Neutrophil (primary cell): ENCODE measurements around the gene NUDT4.
"Not testable (repeated sequence)": the region's sequence is repeated elsewhere in the genome, so short reads cannot be mapped to it uniquely, and the experiment has no call there.

ENCODE experiments used
- H3K27ac ChIP-seq: fragments of 200-600 bp; sonication (generic); 2 replicates; pipeline ENCODE4 v1.5.1; 2016; ENCODE audit warnings: mild to moderate bottlenecking, moderate library complexity
- H3K27me3 ChIP-seq: fragments of 200-600 bp; sonication (generic); 2 replicates; pipeline ENCODE4 v1.6.0; 2016; ENCODE audit warnings: mild to moderate bottlenecking
- H3K36me3 ChIP-seq: fragments of 200-600 bp; sonication (generic); 2 replicates; pipeline ENCODE4 v1.5.1; 2017
- H3K4me1 ChIP-seq, 2 experiments: fragments of 200-600 bp in 1 of 2; sonication (generic) in 1 of 2; 1 replicate in 1 of 2; 2 replicates in 1 of 2; pipeline versions ENCODE4 v1.5.1 to v1.6.1; 2013 to 2016; ENCODE audit warnings: low read depth in 1 of 2, low read length in 1 of 2, mild to moderate bottlenecking in 1 of 2, moderate library complexity in 1 of 2; ENCODE audit not compliant: control insufficient read depth in 1 of 2, insufficient read depth in 1 of 2
- H3K4me3 ChIP-seq, 2 experiments: fragments of 200-600 bp in 1 of 2; sonication (generic) in 1 of 2; 1 replicate in 1 of 2; 2 replicates in 1 of 2; pipeline ENCODE4 v1.5.1; 2013 to 2016; ENCODE audit warnings: low read depth in 1 of 2, low read length in 1 of 2, mild to moderate bottlenecking in 1 of 2, moderate library complexity in 1 of 2
- H3K9me3 ChIP-seq: fragments of 200-600 bp; sonication (generic); 2 replicates; pipeline ENCODE4 v1.5.1; 2016
- CTCF ChIP-seq: fragments of 200-600 bp; sonication (generic); IDR thresholded peaks from 2 replicates; pipeline ENCODE4 v1.5.1; 2016; ENCODE audit warnings: antibody characterized with exemption

The NUDT4 gene

DNA sequence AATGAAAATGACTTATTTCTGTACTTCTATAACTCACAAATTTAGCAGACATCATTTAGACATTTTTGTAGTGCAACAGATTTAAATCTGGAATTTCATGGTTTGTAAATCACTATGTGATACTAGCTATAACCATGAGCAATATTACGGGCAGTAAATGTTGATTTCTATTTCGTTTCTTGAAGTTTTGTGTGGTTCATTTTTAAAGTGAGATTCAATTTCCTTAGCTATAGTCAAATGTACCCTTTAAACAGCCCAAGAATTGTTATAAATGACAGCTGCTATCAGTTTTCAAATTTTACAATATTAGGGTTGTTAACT lies 30.2 kb downstream of the NUDT4 start:
- TF ChIP-seq CTCF: no peak
- Histone ChIP-seq H3K27ac (no peak overlapping the region), H3K27me3 (no peaks in the 10 kb centered on the region), H3K4me1 (peaks cover 8 to 11% of the 10 kb centered on the region in 2 experiments), H3K36me3 (peaks cover 37% of the 10 kb centered on the region), H3K4me3 (no peak overlapping the region), H3K9me3 (no peaks in the 10 kb centered on the region)

DNA sequence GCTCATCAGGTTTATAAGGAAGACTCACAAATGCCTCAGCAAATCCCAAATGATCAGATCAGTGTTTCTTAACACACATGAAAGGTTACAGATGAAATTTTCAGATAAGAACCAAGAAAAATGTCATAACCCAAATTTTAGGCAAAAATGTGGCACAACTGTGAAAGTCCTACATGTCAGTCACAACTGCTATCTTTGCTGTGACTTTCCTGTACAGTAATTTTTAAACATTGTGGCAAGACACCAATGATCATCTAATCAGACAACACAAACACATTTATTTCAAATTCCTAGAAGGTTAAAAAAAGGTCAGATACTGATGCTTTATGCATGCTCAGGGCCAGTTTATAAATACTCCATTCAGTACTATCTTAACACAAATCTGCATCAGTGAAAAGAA lies 31.1 kb downstream of the NUDT4 start:
- H3K4me3 ChIP-seq: no peak overlapping the region
- peaks cover 16 to 20% of the 10 kb centered on the region in 2 experiments for H3K4me1 ChIP-seq
- peaks cover 32% of the 10 kb centered on the region for H3K36me3 ChIP-seq
- no peaks in the 10 kb centered on the region for H3K27me3 ChIP-seq
- H3K9me3 ChIP-seq: no peaks in the 10 kb centered on the region
- no peak overlapping the region for H3K27ac ChIP-seq
- no peak for TF ChIP-seq CTCF

DNA sequence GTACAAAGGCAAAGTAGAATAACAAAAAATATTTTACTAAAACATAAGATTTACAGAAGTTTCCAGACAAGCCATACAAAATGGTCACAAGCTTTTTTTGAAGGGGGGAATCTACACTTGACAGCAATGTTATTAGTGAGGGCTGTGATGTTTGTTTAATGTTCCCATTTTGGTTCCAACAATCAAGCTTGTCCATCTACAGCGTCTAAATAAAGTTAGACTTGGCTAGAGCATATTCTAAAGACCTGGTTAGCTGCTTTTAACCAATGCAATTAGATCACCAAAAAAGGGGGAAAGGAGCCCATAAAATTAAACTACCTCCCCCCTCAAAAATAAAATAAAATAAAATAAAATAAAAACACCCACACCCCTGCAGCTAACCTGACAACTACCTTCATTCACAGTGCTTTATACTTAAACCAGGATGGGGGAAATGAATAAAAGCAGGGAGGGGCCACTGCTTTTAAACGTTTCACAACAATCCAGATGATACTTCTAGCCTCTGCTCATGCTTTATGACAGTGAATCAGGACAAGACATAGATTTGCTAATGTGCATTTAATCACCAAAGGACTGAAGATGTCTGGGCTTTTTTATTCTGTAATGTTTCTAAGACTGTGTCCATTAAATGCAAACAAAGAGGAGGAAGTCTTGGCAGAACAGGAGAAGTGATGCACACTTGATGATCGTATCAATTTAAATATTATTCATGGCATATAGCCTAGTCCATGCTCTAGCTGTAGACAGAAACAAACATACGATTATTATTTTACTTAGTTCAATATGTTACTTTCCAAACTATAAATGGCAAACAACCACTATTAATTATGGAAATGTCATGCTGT lies 31.8 kb downstream of the NUDT4 start:
- H3K27ac ChIP-seq, H3K9me3 ChIP-seq, H3K27me3 ChIP-seq, H3K4me3 ChIP-seq: not testable (repeated sequence)
- peaks cover 16 to 18% of the 10 kb centered on the region in 2 experiments for H3K4me1 ChIP-seq
- peaks cover 32% of the 10 kb centered on the region for H3K36me3 ChIP-seq

DNA sequence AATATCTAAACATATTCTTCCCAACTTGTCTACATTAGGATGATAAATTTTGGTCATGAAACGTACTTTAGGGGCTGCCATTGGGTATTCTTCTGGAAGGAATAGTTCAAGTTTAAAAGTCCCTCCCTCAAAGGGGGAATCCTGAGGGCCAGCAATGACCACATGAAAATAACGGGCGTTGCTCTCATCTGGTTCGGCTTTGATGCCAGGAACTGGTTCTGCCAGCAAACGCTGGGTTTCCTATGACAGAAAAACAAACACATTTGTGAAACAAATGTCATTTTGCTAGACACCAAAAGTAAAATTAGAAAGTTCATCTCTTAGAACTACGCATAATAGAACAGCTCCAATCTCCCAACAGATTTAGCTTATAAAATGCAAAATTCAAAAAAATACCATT lies 33.3 kb downstream of the NUDT4 start:
- H3K9me3 ChIP-seq, H3K27ac ChIP-seq, H3K4me3 ChIP-seq, H3K27me3 ChIP-seq: not testable (repeated sequence)
- H3K36me3 ChIP-seq: peaks cover 32% of the 10 kb centered on the region
- peaks cover 16 to 18% of the 10 kb centered on the region in 2 experiments for H3K4me1 ChIP-seq

DNA sequence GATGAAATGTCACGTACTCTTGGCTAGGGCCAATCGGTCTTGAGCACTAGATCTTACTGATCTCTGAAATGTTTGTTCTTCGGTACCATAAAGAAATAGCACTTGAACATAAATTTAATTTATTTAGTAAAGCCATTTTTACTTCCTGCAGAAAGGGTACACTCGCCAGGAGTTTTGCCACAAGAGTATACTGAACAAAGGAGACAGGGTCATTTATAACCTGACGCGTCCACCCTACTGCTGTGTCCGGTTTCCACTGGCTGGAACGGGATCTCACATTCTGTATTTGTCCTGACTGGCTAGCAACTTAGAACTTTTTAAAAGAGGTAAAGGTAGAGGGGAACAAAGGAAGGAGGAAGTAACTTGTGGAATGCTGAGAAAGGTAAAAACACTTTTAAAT lies 34.7 kb downstream of the NUDT4 start:
- H3K9me3 ChIP-seq, H3K27me3 ChIP-seq, H3K4me3 ChIP-seq: not testable (repeated sequence)
- H3K27ac ChIP-seq: peak overlapping the region; percentile 68
- peaks cover 20 to 25% of the 10 kb centered on the region in 2 experiments for H3K4me1 ChIP-seq
- H3K36me3 ChIP-seq: peaks cover 26% of the 10 kb centered on the region

DNA sequence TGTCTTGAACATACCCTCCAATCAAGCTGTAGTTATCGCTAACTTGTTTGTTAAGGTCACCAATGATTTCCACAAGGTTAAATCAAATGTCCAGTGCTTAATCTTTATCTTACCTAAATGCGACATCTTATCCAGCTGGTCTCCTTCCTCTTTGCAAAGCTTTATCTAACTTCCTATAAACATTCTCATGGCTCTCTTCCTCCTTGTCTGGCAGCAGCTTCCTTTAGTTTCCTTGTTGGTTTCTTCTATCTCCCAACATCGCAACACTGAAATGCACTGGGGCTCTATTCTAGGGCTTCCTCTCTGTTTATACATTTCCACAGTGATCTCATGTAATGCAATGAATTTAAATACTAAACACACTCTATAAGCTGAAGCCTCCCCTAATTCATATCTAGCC lies 35.3 kb downstream of the NUDT4 start:
- H3K27me3 ChIP-seq: no peaks in the 10 kb centered on the region
- peak overlapping the region; percentile 68 for H3K27ac ChIP-seq
- TF ChIP-seq CTCF: no peak
- no peaks in the 10 kb centered on the region for H3K9me3 ChIP-seq
- peaks cover 20 to 25% of the 10 kb centered on the region in 2 experiments for H3K4me1 ChIP-seq
- H3K4me3 ChIP-seq: no peak overlapping the region
- peaks cover 22% of the 10 kb centered on the region for H3K36me3 ChIP-seq

DNA sequence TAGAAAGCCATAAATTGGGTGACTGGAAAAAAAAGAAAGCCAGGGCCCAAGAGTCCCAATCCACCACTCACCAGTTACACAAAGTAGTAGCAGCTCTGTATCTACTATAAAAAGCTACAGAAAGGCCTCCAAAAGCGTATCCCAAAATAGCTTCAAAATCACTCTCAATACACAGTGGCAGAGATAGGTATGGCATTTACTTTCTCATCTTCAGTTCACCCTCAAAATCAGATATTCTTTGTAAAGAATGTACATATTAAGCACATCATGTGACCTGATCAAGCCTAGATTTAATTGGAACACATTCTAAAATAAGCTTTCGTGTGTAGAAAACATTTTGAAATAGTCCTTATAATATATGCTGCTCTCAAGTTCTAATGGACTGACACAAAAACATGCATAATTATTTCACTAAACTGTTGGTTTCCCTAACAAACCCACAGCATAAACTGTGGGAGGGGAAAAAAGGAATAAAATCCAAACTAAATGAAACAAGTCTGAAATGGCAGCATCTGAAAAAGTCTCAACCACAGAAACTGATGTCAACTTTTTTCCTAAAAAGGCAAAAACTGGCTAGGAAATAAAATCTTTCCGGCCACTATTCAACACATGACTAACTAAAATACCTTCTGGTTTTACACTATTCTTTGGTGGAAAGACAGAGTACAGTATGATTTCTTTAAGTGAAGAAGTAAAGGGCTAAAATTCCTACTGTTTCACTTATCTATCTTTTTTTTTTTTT lies 38.2 kb downstream of the NUDT4 start:
- no peaks in the 10 kb centered on the region for H3K27me3 ChIP-seq
- TF ChIP-seq CTCF: no peak
- H3K36me3 ChIP-seq: peaks cover 2% of the 10 kb centered on the region
- H3K27ac ChIP-seq: no peak overlapping the region
- H3K4me3 ChIP-seq: no peak overlapping the region
- no peaks in the 10 kb centered on the region for H3K9me3 ChIP-seq
- H3K4me1 ChIP-seq: peaks cover 20 to 25% of the 10 kb centered on the region in 2 experiments
